HG03095 (cell line): ENCODE data around the gene LYL1.

Experiments
- ATAC-seq: cut with Tn5 transposase; IDR thresholded peaks from one replicate; pipeline ENCODE4 v1.9.1; 2021; ENCODE audit warnings: moderate library complexity; ENCODE audit not compliant: unreplicated experiment

Gene LYL1

DNA sequence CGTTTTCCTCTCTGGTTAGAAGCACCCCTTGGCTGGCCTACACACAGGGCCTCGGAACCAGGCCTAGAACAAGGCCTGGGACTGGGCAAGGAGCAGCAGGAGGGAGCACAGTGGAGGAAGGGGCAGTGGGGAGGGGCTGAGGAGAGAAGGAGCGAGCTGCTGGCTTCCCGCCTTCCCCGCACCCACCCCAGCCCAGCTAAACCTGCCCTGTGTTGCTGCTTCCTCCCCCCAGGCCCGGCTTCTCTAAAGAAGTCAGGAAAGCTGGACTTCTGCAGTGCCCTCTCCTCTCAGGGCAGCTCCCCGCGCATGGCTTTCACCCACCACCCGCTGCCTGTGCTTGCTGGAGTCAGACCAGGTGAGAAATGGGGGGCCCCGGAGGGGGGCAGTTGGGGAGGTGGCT, 24.3 kb downstream of the LYL1 start:
- ATAC-seq: no peak

DNA sequence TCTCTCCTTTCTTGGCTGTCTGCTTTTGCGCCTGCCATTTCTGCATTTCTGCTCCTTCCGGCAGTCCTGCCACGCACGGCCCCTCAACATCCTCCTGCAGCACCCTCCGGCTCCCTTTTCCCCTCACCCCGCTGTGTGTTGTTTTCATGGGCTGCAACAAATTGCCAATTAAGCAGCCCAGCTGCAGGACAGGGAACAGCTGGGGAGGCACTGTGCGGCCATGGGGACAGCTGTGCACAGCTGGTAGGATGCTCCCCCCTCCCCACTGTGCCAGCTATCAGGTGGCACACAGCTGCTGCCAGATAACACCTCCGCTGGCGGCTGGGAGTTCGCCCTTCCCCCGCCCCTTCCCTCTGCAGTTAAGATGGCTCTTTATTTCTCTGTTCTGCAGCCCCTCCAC, 25.4 kb downstream of the LYL1 start:
- no peak for ATAC-seq

DNA sequence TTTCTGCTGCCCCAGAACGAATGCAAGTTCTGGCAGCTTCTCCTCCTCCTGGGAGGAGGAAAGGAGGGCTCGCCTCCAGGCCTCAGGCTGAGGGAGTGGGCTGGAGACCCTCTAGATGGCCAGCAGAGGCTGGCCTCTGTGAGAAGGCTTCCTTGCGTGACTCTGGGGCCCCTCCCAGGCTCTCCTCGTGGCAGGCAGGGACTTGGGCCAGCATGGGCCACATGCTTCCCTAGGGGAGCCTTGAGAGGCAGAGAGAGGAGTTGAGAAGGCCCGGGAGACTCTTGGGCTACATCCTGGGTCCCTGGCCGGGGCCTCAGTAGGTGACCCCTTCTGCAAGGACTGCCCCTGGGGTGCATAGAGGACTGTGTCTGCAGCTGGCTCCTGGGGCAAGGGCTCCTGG, 25.9 kb downstream of the LYL1 start:
- ATAC-seq: no peak

DNA sequence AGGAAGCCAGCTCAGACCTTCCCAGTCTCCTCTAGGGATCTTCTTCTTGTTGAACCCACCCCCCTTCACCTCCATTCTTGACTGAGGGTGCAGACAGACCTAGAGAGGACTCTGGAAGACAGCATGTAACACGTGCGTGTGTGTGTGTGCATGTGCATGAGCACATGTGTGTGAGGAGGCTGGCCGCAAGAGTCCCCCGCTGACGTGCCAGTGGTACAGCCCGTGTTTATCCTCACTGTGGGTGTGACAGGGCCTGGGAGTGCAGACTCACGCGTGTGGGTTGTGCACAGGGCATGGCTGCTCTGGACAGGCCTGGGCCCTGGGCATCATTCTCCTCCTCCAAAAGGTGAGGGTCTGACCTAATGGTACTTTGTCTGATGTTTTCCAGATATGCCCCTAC, 26.3 kb downstream of the LYL1 start:
- no peak for ATAC-seq

DNA sequence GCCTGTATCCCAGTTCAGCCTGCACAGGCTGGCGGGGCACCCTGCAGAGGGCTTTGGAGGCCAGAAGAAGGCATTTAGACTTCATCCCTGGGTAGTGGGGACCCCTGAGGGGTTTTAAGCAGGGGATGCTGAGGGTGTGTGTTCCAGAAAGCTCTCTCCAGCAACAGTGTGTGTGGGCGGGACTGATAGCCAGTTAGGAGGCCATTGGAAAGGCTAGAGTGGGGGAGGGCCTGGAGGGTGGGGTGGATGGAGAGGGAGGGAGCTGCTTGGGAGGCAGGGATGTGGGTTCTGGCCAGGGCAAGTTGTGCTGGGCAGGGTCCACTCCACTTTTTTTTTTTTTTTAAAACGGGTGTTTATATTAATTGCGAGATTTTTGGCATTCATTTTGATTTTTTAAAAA, 28.3 kb downstream of the LYL1 start:
- no peak for ATAC-seq

DNA sequence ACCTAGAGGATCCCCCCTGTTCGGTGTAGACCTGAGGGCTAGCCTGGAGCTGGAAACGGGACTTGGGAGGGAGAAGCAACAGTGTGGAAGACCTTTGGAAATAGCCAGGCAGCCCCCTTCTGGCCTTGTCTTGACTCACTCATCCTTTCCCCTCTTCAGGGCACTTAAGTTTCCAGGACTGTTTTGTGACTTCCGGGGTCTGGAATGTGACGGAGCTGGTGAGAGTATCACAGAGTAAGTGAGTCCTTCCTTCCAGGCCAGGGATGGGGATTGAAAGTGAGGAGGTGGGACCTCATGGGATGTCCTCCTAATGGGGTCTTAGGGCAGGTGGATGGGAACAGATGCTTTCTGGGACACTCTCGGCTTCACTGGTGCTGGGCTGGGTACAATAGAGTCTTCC, 29.4 kb downstream of the LYL1 start:
- ATAC-seq: no peak

DNA sequence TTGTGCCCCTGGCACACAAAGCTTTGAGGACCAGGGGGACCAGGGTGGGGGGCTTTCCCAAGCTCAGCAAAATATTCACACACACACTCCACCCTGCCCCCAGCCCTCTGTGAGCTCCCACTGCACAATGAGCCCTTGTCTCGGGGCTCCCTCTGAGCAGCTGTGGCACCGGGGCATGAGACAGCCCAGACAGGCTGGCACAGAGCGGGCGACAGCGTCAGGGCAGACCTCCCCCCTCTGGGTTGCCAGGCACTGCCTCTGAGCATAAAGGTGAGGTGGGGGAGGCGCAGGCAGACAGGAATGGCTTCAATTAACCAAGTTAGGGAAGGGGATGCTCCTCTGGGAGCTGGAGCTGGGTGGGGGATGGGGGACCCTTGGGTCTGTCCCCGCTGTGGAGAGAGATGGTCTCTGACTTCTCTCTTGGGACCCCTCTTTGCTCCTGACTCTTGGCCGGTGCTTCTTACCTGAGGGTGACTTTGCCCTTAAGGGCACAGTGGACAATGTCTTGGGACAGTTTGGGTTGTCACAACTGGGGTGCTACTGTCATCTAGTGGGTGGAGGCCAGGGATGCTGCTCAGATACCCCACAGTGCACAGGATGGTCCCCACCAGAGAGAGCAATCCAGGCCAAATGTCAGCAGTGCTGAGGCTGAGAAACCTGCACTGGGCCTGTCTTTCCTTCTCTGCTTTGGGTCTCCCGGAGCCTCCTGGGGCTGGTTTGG, 30.3 kb downstream of the LYL1 start:
- ATAC-seq: no peak

DNA sequence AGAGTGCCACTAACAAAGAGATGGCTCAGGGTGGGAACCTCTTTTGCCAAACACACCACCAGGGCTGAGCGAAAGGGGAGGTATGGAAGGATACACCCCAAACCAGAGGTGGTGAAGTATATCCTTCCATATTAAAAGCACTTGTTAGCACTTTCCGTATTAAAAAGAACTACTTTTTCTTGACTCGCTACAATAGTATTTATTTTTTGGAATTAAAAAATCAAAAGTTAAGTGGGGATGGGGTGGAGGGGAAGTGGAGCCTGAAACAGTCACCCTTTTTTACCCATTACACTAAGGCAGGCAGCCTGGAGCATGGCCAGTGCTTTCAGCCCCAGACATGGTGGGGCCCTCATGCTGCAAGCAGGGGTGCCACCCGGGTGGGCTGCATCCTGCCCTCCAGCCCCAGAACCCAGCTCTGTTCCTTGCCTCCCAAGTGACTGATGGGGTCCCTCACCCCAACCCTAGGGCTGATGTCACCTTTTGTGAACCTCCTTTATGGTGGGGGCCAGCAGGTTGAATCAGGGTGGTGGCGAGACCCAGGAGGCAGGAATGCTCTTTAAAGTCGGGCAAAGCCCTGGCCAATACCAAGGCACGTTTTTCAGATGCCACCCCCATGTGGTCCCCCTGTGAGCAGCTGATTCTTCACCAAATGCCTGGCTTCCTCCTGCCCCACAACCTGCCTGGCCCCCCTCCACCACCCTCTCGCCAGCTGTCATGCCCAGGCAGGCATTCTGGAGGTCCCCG, 31.0 kb downstream of the LYL1 start:
- ATAC-seq: no peak

DNA sequence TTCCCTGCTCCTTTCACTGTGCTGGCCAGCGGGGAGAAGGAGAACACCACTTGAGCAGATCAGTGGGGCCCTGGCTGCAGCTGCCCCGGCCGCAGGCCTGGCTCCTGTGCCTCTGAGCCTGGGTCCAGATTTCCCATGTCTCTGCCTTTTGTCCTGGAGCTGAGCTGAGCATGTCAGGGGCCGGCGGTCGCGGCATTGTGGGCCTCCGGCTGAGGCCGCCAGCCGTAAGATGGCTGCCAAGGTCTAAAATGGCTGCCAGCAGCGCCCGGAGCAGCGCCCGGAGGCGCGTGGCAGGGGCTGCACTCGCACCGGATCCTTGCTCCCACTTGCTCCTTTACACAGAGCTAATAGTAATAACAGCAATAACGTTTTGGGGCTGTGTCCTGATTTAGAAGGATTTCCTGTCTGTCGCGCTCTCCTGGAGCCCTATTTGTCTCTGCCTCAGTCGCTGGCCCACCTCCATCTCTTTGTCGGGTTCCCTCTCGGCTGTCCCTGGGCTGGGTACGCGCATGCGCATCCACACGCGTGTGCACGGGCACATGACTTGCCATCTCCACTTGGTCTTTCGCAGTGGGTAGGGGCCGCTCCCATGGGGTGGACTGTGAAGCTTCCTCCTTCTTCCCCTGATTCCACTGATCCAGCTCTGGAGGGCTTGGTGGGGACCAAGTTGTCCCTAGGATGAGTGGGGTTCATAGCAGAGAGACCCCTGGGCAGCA, 32.1 kb downstream of the LYL1 start:
- ATAC-seq: no peak

DNA sequence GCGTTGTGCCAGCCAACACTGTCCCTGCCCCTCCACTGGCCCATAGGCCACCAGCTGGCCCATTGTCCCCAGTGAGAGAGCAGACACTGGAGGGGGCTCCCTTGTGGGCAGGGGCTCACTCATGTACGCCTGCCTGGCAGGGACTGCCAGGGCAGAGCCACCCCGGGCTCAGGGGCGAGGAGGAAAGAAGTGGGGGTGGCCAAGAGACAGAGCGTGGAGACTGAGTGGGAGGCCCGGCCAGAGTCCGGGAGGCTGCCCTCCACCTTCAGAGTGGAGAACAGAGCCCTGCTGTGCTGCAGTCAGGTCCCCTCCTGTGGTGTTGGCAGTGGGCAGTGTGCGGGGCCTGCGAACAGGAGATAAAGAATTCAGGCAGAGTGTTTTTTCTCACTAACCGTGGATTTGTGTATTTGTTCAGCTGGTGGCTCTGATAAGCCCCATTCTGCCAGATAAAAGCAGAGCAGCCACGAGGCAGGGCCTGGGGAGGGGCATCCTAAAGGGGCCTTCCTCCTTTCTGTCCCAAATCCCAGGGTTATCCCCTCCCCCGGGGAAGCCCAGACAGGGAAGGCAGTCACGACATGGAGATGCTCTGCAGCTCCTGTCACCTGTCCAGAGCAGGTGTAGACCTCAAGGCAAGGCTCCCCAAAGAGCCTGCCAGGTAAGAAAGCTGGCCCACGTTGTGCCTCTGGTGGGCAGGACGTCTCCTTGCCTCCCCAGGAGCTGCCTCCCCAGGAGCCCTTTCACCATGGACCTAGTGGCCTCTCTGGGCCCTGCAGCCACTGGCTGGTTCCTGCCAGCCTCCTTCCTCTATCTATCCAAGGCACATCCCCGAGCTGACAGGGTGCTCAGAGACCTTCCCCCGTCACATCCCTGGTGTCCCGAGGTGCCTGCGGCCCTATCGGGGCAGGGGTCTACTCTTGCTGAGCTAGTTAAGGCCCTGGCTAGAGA, 33.0 kb downstream of the LYL1 start:
- no peak for ATAC-seq

DNA sequence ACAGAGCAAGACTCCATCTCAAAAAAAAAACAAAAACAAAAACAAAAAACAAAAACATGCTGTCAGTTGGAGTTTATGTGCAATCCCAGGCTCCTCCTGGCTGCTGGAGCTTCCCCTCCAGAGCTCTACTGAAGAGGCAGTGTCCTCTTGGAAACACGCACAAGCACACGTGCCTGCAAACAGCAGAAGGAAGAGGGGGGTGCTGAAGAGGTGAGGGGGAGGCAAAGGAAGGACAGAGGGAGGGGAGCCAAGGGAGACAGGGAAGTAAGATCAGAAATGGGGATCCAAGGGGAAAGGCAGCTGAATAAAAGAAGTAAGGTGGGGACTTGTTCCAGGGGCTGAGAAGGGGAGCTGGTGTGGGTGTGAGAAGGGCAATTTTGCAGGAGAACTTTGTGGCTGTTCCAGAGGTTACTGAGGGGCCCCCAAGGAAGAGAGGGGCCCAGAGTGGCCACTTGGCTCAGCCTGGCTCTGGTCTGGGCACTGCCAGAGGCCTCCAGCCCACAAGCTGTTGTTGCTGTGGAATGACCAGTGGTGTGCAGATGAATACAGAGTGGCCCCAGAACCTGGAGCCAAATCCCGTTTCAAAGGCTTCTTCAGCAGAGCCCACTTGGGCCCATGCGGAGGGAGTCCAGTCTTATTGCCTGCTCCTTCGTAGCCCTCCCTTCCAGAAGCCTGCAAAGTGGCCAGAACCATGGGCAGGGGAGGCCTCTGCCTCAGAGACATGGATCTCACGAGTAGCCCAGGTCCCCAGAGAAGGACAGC, 34.4 kb downstream of the LYL1 start:
- ATAC-seq: no peak

DNA sequence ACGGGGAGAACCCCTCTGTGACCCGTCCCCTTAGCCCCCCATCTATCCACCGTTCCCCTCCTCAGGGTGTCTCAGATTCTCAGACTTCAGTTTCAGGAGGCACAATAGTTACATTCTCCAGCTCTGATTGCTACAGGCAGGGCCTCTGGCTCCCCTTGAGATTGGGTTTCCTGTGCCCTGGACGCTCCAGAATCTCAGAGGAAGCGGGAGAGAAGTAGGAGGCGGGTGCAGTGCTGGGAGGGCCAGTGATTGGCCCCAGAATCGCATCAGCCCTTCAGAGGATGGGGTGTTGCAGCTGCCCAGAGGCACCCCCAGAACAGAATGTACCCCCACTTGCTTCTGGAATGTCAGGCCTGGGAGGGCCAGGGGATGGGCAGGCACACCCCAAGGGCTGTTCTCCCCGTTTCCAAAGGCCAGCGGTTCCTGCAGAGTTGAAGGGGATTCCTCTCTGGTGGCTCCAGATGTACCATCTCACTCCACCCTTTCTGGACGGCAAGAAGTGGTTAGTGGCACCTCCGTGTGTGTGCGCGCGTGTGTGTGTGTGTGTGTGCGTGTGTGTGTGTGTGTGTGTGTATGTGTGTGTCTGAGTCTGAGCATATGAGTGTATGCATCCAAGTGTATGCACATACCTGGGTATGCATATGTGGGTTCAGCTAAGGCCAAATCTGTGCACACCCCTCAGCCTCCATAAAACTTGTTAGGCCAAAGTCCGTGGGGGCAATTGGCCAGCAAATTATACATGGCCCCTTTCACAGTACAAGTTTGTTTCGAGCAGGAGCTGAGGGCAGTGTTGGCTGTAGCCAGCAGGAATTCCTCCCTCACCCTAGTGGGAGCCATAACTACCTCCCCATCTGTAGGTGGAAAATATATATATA, 35.5 kb downstream of the LYL1 start:
- no peak for ATAC-seq

DNA sequence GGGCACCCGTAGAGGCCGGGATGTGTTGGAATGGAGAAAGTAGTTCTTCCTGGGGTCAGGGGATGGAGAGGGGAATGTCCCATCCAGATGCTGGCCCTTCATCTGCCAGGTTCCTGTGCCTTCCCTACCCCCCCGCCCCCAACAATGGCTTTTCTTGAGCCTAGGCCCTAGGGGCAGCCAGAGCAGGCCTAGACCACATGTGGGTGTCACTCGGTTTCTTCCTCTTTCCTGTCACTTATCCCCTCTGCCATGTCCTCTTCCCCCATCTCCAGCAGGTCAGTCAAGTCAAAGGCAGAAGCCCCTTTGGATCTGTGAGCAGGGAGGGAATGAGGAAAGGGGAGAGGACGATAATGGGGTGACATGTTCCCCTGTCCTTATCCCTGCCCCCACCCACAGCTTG, 36.4 kb downstream of the LYL1 start:
- no peak for ATAC-seq

DNA sequence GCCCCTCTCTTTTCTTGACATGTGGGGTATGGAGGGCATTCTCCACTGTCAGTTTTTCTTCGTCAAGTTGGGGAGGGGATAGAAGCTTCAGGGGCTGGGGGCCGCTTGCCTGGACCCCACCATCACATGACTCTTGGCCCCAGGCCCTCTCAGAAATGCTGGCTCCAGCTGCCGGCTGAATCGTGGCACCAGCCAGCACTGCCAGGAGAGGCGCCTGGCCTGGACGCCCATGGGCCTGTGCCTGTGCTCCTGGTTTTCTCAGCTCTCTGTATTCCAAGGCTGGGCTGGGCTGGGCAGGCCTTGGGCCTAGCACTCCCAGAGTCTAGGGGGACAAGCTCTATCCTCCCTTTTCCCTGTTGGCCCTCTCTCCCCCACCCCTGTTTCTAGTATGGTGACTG, 38.6 kb downstream of the LYL1 start:
- ATAC-seq: no peak

DNA sequence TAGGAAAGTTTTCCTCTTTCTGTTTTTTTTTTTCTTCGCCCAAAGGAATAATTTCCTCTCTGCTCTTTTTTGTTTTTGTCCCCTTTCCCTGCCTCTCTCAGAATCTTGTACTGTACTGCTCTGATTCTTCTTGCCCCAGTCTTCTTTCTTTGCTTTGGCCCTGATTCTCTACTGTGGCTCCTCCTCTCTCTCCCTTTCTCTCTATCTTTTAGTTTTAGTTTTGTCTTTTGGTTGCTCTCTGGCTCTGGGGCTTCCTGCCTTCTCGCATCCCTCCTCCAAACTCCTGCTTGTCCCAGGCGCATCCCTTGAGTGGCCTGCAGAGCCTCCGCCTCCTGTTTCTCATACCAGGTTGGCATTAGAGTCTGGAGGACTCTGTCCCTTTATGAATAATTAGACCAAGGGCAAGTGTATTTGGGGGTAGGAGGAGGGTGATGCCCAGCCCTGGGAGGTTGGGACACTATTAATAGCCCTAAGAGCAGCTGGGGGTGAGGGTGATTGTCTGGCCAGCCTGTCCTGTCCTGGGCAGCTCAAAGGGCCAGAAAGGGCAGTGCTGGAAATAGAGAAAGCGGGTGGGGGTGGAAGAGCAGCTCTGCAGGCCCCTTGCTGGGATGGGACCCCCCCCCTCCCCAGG, 39.1 kb downstream of the LYL1 start:
- ATAC-seq: no peak

DNA sequence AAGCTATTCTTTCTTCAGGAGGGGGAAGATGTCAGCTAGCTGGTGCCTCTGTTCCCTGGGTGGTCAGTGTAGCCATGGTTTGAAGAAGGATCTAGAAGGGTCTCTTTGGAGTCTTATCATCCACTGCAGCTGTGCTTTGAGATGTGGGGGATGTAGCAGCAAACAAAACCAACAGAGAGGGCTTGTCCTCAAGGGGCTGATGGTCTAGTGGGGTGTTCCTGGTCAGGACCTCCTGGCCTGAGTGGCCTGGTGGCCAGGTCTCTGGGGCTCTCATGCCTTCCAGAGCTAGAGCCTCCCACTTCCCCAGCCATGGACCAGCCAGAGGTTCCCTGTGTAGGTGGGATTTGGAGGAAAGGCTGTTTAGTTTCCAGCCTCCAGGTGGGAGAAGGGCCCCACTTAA, 40.3 kb downstream of the LYL1 start:
- no peak for ATAC-seq

DNA sequence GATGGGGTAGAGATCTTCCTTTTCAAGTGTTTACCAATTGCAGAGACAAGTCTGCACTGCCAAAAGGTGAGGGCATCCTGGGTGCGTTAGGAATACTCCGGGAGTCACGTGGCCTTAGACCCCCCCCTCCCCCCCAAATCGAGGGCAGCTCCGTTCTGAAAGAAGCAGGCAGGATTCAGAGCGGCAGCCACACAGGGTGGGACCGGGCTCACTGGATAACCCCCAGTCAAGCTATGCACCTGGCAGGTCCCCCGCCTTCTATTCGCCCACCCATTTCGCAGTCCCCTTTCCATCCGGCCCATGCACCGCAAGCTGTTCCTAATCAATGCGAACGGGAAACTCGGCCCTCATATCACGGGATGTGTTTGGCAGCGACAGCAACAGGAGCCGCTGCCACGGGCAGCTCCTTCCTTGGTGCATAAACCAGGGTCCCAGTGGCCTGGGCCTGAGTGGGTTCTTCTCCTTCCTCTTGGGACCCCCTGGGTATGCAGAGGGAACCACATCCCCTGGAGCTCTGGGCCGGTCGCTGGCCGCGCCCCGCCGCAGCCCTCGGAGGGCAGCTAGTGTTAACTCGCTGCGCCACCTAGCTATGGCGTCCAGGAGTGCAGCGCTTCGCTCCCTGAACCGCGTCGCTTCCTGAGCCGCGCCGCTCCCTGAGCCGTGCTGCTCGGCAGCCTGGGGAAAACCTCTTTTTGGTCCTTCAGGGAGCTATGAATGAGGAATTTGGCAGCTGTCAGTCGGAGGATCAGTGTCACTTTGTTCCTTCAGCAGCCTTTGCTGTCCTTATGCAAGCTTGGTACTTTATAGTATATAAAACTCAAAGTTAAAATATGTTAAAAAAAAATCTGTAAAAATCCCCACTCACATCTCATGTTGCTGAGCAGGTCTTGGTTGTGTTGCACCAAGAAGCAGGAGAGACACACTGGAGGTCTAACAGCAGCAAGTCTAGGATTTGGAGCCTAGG, 41.4 kb downstream of the LYL1 start:
- ATAC-seq: no peak
